Fibroblast of skin of scalp (primary cell): ENCODE data around the gene JOSD2. TPM values are rescaled to one million over a fixed set of nuclear protein-coding genes. Genes with fewer than 3 reads are reported as not detected.

Source experiments
- DNase-seq: peaks from one replicate; pipeline ENCODE4 v3.0.0-alpha.2; 2013
- polyA plus RNA-seq, 2 experiments: library from polyadenylated mRNA; unstranded; fragments of 120-200 nt; gene quantifications; one replicate each; pipeline ENCODE4 v1.2.1, GENCODE V29; 2013; ENCODE audit not compliant: insufficient read length in 2 of 2

JOSD2 gene, protein sequence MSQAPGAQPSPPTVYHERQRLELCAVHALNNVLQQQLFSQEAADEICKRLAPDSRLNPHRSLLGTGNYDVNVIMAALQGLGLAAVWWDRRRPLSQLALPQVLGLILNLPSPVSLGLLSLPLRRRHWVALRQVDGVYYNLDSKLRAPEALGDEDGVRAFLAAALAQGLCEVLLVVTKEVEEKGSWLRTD
- polyA plus RNA-seq (2013, experiment 1 of 2; ENCODE audit: insufficient read length): 57.7 TPM
- 51.6 TPM for polyA plus RNA-seq (2013, experiment 2 of 2; ENCODE audit: insufficient read length)

DNA sequence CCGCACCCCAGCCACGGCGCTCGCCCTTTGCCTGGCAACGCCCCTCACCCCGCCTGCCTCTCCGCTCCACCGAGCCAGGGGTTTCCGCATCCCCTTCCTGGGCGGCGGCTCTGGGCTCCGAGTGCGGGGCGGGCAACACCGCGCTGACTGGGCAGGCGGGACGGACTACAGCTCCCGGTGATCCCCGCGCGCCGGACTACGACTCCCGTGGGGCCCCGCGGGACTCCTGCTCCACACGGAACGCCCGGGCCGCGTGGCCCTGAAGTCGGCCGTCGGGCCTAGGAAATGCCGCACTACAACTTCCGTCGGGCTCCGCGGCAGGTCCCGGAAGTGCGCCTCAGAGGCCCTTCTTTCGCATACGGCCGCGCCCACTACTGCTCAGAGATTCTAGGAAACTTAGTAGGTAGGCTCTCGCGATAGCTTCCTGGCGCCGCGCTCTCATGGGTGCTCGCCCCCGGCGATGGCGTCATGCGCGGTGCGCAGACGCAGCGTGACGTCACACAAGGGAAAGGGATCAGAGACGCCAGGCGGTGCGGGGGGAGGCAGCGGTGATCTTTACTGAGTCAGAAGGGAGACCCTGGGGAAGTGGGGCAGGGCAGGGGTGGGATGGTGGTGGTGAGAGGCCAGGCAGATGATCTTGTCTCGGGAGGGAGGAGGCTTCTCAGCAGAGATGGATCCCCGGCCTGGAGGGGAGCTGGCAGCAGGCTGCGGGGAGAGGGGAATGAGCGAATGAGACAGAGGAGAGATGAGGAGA lies at the start of gene JOSD2:
Gene JOSD2 (minus strand): TSS at position 123 of the 754 bp plus-strand sequence. CDS start 760 bp downstream, outside the sequence.
- DNase-seq: peak; percentile 100

DNA sequence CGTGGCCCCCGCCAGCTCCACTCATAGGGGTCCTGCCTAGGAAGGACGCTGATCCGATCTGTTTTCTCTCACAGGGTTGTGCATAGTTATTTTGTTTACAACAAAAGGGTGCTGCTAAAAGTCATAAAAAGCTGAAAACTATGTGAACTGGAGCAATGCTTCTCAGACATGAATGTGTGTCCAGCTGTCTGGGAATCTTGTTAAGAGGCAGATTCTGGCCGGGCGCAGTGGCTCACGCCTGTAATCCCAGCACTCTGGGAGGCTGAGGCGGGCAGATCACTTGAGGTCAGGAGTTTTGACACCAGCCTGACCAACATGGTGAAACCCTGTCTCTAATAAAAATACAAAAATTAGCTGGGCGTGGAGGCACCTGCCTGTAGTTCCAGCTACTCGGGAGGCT lies 48.6 kb upstream of the JOSD2 start:
- DNase-seq: no peak

DNA sequence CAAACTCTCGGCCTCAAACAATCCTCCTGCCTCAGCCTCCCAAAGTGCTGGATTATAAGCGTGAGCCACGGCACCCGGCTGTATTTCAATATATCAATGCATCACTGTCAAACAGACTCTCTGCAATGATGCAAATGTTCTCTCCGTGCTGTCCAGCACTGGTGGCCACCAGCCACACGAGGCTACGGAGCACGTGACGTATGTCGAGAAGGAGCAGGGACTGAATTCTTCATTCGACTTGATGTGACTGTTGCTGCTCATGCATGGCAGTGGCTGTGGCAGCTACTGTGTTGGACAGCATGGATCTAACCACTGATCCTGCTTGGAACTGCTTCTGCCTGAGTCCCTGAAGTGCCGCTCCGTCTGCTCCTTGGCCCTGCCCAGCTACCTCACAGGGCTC lies 47.5 kb upstream of the JOSD2 start:
- no peak for DNase-seq

DNA sequence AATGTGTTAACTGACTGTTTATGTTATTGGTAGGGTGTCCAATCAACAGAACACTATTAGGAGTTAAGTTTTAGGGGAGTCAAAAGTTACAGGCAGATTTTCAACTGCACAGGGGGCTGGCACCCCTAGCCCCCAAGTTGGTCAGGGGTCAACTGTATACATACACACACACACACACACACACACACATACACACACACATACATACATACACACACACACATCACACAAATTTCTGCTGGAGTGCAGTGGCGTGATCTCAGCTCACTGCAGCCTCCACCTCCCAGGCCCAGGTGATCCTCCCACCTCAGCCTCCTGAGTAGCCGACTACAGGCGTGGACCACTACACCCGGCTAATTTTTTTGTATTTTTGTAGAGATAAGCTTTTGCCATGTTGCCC lies 47.0 kb upstream of the JOSD2 start:
- no peak for DNase-seq

DNA sequence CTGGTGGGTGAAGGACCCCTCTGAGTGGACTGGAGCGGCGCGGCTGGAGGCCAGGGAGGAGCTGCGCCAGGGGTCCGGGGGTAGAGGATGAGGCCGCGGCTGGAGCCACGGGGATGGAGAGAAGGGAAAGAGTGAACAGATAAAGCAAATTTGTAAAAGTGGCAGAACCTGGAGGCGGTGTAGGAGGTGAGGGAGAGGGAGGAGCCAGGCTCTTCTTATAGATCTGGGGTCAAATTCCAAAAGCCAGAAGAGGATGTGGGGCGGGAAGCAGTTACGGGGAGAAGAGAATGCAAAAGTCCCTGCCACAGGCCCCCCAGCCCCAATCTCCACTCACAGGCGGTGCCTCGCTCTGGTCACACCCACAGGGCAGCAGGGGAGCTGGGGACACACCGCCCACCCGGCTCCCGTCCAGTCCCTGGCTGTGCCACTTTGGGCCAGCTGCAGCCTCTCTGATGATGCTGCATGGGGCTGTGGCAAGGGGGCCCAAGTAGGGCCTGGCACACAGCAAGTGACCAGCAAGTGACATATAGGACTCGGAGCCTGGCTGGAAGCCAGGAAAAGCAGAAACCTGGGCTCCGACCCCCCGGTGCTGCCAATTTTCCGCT lies 46.1 kb upstream of the JOSD2 start:
- DNase-seq: no peak

DNA sequence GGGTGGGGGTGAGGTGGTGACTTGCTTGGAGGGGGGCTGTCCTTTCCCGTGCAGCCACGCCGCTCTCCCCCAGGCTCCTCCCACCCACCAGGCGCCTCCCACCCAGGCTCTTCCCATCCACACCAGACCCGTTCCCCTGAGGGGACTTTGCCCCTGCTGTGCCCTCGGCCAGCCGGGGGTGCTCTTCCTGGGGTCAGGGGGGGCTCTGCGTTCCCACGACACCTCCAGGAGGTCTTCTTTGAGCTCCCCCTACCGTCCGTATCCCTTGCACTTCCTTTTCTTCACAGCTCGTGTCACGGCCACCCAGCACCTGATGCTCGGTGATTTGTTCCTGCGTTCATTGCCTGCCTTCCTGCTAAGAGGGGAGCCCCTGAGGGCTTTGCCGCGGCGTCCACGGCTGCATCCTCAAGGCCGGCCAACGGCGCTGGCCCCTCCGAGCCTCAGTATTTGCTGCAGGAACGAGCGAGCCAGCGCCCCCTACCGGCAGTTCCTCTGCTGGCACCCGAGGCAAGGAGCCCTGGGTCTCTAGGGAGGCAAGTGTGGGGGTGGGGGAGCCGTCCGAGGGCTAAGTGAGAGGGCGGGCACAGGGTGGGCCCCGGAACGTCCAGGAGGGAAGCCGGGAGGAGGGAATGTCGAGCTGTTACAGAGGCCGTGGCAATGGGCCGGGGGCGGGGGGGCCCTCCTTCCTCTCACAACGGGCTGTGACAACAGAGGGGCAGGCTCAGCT lies 45.5 kb upstream of the JOSD2 start:
- peak; percentile 69 for DNase-seq

DNA sequence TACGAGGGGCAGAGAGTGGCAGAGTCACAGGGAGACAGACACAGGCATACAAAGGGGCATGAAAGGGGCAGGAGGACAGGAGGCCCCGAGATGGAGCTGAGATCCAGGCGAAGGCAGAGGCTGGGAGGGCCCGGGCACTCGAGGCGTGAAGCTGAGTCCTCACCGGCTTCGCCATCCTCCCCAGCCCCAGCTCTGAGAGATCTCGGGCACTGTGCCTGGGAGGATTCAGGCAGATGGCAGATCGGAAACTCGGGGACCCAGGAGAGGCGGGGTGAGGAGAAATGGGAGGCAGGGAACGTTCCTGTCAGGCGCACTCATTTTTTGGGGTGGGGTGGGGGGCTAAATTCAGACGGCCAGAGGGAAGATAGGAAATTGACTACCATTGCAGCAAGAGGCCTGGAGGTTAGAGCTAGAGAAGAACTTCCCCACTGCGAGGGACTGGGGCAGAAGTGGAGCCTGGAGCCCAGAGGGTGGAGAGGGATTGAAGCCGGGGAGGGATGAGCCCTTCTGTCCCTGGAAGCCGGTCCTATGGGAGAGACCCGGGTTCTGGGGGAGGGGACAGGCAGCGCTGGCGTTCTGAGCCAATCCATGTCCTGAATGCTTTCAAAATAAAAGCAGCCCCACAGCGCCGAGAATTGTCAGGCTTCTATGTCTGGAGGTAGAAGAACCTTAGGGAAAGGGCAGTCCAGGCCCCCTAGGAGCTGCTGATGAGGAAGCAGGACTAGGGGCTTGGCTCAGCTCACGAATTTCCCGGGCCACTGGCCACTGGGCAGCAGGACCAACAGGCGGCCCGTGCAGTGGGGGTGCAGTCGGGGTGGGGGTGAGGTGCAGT lies 44.7 kb upstream of the JOSD2 start:
- peak; percentile 11 for DNase-seq

DNA sequence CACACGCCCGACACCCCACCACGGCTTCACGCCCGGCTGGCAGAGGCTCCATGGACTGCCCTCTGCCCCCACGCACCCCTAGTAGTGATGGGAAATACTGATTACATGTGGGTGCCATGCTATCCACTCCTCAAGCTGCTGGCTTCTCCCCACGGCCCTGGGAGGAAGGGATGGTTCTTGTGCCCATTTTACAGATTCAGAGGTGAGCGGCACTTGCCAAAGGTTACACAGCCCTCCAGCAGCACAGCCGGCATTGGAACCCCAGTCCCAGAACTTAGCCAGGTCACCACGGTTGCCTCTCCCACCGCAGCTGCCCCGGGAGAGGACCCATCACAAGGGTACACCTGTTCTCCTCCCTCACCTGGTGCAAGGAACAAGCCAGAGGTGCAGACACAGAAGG lies 44.0 kb upstream of the JOSD2 start:
- DNase-seq: no peak

DNA sequence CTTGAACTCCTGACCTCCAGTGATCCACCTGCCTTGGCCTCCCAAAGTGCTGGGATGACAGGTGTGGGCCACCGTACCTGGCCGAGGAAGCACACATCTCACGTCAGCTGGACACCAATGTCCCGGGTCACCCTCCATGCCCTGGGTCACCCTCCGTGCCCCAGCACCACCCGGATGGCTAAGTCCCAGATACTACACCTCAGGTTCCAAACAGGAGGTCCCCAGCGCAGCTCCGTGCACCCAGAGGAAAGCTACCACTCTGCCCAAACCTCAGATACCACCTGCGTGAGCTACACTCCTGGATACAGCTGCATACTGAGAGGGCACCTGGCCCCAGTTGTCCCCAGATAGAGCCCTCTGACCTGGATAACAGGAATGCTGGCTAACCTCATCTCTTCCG lies 43.2 kb upstream of the JOSD2 start:
- no peak for DNase-seq

DNA sequence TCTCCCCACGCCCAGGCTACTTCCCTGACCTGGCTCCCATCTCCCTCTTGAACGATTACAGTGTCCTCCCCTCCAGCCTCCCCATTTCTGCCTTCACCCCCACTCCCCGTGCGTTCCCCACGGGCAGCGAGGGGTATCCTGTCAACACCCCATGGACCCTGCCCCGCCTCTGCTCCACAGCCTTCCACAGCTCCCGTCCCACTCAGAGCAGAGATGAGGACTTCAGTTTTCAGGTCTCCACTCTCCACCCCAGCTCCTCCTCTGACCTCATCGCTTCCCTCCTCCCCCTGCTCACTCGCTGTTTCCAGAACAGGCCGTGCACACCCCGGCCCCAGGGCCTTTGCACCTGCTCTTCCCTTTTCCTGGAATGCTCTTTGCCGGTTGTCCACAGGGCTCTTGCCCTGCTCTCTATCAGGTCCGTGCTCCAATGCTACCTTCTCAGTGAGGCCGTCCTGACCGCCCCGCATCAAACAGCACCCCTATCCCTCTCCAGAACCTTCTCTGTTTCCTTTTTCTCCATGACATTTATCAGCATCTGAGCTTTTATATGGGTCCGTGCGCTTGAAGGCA lies 42.2 kb upstream of the JOSD2 start:
- DNase-seq: no peak

DNA sequence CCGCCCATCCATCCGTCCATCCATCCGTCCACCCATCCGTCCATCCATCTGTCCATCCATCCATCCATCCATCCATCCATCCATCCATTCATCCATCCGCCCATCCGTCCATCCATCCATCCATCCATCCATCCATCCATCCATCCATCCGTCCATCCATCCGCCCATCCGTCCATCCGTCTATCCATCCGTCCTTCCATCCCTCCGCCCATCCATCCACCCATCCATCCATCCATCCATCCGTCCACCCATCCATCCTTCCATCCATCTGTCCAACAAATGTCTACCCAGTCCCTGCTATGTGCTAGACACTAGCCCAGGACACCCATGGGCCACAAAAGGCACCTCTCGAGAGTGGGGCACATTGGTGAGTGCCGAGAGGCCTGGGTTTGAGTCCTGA lies 41.5 kb upstream of the JOSD2 start:
- DNase-seq: no peak

DNA sequence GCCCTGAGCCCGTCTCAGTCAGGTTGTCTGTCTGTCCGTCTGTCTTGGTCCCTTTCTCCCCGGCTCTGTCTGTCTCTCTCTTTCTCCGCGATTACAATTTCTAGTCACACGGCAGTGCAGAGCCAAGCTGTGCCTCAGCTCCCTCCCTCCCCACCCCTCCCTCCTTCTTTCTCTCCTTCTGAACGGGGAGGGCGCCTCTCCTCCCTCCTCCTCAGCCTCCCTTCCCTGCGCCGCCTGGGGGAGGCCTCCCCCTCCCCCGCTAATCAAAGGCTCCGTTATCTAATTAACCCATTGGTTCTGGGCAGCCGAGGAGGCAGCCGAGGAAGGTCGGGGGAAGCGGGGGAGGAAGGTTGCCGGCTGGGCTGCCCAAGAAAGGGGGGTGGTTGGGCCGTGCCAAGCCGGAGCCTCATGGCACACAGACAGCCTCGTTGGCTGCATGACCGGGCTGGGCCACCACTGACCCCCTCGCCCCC lies 40.8 kb upstream of the JOSD2 start:
- DNase-seq: no peak

DNA sequence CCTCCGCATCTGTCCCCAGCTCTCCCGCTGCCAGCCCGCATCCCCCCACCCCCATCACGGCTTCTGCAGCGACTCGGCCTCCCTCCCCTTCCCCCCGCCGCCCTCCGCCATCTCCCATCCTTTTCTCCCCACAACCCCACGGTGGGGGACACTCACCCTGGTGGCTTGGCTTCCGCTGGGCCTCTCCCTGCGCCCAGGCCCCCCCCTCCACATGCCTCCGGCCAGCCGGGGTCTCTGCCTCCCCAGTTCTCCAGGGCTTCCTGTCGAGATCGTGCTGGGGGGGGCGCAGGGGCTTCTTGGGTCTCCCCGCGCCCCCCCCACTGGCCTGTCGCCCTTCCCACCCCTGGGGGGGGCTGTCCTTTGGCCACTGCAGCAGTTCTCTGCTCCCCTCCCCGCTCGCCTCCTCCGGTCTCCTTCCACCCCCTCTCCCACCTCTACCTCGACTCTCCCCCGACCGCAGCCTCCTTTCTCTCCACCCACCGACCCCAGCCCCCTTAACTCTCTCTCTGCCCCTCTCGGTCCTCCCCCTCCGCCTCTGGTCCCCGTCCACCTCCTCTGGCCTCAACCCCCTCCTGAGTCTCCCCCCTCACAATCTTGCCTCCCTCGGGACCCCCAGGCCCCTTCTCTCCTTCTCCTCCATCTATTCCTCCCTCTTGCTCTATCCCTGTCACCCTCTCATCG lies 40.2 kb upstream of the JOSD2 start:
- DNase-seq: no peak

DNA sequence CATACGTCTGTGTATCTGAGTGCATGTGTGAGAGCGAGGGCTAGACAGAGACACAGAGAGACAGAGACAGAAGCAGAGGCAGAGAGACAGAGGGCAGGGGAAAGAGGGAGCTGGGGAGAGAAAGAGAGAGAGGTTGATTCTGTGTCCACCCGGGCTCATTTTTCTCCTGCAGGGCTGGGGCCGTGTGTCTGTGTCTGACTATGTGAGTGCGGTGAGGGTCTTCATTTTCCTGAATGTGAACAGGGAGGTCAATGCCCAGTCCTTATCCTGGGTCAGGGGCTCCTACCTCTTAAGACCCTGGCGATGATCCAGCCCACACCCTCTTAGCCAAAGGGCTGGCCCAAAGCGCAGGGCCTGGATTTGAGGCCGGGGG lies 39.6 kb upstream of the JOSD2 start:
- no peak for DNase-seq

DNA sequence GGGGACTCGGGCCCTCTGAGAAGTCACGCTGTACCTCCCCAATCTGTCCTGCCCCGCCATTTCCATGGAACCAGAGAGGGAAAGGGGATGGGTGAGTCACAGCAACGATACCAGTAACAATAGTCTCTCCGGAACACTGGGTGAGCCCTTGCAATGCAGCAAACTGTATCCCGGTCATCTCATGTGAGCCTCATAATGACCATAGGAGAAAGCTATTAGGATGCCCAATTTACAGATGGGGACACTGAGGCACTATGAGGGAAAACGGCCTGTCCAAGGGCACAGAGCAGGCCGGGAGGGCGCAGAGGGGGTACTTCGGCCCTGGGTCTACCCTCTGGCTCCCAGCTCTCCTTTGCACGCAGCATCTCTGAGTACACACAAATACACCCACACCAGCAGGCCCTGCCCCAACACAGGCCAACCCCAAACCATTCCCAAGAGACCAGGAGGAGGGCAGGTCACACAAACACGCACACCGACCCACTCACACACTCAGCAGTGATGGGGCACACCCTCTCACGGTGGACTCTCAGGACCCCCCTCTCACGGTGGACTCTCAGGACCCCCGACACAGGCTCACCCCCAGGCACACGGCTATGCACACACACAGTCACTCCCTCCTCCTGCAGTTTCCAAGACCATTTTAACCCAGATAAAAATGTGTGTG lies 39.1 kb upstream of the JOSD2 start:
- no peak for DNase-seq

DNA sequence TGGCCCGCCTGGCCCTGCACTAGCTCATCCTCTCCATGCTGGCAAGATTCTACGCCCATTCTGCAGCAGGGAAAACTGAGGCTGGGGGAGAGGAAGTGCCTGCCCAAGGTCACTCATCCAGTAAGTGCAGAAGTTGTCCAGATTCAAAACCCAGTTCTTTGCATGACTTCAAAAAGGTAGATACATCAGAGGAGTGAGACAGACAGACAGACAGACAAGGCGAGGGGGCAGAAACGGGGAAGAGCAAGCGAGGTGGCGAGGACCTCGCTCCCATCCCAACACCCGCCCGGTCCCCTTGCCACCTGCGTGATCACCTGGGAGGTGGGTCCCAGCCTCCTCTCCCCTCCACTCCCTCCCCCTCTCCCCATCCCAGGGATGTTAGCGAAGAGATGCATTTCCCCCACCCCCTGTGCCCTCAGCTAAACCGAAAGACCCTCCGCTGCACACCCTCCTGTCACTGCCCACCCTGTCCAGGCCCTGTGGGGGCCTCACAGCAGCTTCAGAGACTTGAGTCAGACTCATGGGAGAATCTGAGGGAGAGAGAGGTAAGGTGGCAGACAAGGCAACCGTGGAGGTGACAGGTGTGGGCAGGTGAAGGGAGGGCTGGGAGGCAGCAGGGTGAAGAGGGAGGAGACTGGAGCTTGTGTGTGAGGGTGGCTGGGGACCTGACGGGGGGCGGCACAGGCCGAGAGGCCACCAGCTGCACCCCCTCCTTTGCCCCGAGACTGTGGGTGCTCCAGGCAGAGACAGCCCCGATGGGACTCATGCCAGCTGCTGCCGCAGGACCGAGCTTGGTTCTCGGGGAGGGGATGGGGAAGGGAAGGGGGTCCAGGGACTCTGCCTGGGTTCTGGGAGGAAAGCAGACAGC lies 38.3 kb upstream of the JOSD2 start:
- no peak for DNase-seq

DNA sequence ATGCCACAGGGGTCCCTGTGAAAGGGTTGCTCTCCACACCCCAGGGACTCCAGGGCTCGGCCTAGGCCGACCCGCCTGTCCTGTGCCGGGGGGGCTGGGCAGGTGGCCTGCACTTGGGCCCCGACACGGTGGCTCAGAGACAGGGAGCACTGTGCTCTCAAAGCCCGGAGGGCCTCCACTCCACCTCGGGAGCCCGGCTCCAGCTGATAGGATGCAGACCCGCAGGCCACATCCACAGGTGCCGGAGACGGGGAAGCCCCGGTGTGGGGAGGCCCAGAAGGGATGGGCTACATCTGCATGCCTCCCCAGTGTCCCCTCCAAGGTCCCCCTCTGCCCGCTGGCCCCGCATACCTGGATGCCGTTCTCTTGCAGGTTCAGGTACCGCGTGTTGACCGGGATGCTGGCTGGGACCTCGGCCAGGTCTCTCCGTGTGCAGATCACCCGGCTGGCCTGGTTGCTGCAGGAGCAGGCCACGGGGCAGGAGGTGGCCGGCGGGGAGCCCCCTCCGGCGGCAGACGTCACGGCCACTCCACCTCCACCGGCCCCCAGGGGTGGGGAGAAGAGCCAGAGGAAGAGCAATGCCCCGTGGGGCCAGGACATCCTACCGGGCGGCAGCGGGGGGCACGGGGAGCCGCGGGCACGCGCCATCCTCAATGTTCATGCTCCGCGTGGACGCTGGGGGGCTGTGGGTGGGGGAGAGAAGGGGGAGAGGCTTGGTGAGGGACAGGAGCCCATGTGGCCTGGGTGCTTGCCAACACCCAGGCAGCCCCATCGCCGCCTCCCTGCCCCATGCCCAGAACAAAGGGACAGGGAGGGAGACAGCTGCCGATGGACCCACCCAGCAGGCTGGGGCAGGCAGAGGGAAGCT lies 37.4 kb upstream of the JOSD2 start:
- no peak for DNase-seq

DNA sequence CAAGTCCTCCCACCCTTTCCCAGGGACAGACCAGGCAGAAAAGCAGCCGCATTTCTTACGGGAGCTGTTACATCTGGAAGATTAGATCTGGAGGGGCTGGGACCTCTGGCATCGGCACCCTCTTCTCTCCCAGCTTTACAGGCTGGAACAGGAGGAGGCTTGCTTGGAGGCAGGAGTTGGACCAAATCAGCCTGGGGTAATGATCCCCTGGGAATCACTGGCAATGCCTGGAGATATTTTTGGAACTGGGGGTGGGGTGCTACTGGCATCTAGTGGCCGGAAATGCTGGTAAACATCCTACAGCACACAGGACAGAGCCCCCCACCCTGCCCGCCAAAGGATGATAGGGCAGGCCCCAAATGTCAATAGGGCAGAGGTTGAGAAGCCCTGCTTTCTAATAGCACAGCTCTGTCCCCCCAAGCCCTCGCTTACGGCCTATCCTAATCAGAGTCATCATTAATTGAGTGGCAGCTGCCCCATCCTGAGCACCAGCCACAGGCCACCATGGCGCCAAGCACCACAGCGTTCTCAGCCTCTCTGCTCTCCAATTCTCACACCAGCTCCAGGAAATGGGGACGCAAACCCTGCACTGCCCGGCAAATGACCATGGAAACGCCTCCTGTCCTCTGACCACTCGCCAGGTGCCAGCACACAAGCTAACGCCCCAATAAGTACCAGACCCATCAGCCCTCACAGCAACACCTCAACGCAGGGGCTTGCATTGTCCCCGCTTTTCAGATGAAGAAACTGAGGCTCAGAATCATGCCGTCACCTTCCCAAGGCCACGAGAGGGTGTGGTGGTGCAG lies 36.6 kb upstream of the JOSD2 start:
- no peak for DNase-seq
